GM12878 (cell line): ENCODE data around the gene MCTP2. TPM values are rescaled to one million over a fixed set of nuclear protein-coding genes. Genes with fewer than 3 reads are reported as not detected.

Experiments
- ATAC-seq: fragments of 200-7000 bp; cut with Tn5 transposase; 3 replicates; pipeline ENCODE4 v1.9.1; 2020; ENCODE audit warnings: mild to moderate bottlenecking, moderate library complexity
- BruUV-seq: library from RNA; stranded (reverse); fragments of 400-500 nt; replicated peaks from 2 replicates; lab custom pipeline; 2021; lab: Mats Ljungman, UMichigan
- CTCF ChIA-PET: fragments of 300-600 bp; sonication (Branson Sonifier 250); formaldehyde crosslinking; extraction: SDS; loops from one replicate; lab custom pipeline; 2021; ENCODE audit warnings: inconsistent platforms; lab: Yijun Ruan, JAX
- POLR2A ChIA-PET: fragments of 350-600 bp; formaldehyde crosslinking; extraction: SDS; loops from one replicate; lab custom pipeline; 2021; ENCODE audit warnings: inconsistent platforms; lab: Charles Lee
- RAD21 ChIA-PET: fragments of 300-600 bp; sonication (Branson Sonifier 250); formaldehyde crosslinking; loops from one replicate; lab custom pipeline; 2023; ENCODE audit warnings: antibody characterized with exemption; ENCODE audit not compliant: unreplicated experiment; lab: Charles Lee
- SMC1A ChIA-PET: fragments of 300-600 bp; sonication (Branson Sonifier 250); formaldehyde crosslinking; loops from one replicate; lab custom pipeline; 2023; ENCODE audit not compliant: unreplicated experiment, uncharacterized antibody; lab: Charles Lee
- DNase-seq: peaks from one replicate; pipeline ENCODE4 v3.0.0-alpha.2; 2011; ENCODE audit warnings: low read depth, low spot score
- FAIRE-seq: peaks from 3 replicates; lab custom pipeline; 2011; peaks lifted over from hg19 to GRCh38; lab: Jason Lieb, UNC
- H2AFZ ChIP-seq: 2 replicates; pipeline ENCODE4 v1.6.0; 2011; ENCODE audit warnings: low read depth, low read length, control low read depth; ENCODE audit not compliant: control insufficient read depth
- H3K27ac ChIP-seq: 2 replicates; pipeline ENCODE4 v1.5.1; 2011; ENCODE audit warnings: control low read depth; ENCODE audit not compliant: control insufficient read depth, insufficient read depth
- H3K27me3 ChIP-seq, 2 experiments: replicated peaks in 1 of 2; 2 replicates each; pipeline versions ENCODE4 v1.6.0 to v1.6.1; 2011; ENCODE audit warnings: low read length in 1 of 2; ENCODE audit not compliant: control insufficient read depth in 2 of 2, insufficient read depth in 2 of 2
- H3K36me3 ChIP-seq, 2 experiments: 2 replicates each; pipeline ENCODE4 v1.5.1; 2011; ENCODE audit warnings: low read length in 1 of 2; ENCODE audit not compliant: control insufficient read depth in 2 of 2, insufficient read depth in 2 of 2
- H3K4me1 ChIP-seq: 2 replicates; pipeline ENCODE4 v1.6.1; 2011; ENCODE audit warnings: mild to moderate bottlenecking, low read length, moderate library complexity, mixed read lengths; ENCODE audit not compliant: control insufficient read depth, insufficient read depth
- H3K4me2 ChIP-seq: 2 replicates; pipeline ENCODE4 v1.6.0; 2011; ENCODE audit warnings: control low read depth; ENCODE audit not compliant: control insufficient read depth, insufficient read depth
- H3K4me3 ChIP-seq: fragments of 200-600 bp; sonication (generic); 2 replicates; pipeline ENCODE4 v1.5.1; 2016
- H3K79me2 ChIP-seq: 2 replicates; pipeline ENCODE4 v1.6.0; 2011; ENCODE audit warnings: low read length; ENCODE audit not compliant: control insufficient read depth, insufficient read depth
- H3K9ac ChIP-seq: 2 replicates; pipeline ENCODE4 v1.8.0; 2011; ENCODE audit warnings: low read length, control low read depth, mixed read lengths; ENCODE audit not compliant: control insufficient read depth, insufficient read depth
- H3K9me3 ChIP-seq: replicated peaks from 3 replicates; pipeline ENCODE4 v1.5.1; 2011; ENCODE audit warnings: mild to moderate bottlenecking, low read length; ENCODE audit not compliant: control insufficient read depth, insufficient read depth
- H4K20me1 ChIP-seq: 2 replicates; pipeline ENCODE4 v1.6.0; 2011; ENCODE audit not compliant: control insufficient read depth, insufficient read depth
- BCL3 ChIP-seq: IDR thresholded peaks from 2 replicates; pipeline ENCODE4 v1.6.1; 2011; ENCODE audit warnings: borderline replicate concordance, low read depth, mild to moderate bottlenecking, moderate library complexity, low read length; ENCODE audit not compliant: insufficient read depth, poor library complexity, severe bottlenecking
- BHLHE40 ChIP-seq, 2 experiments: fragments of 450-650 bp in 1 of 2; IDR thresholded peaks; 2 replicates each; pipeline ENCODE4 v1.6.1; 2011 to 2017; ENCODE audit warnings: low read depth in 2 of 2, borderline replicate concordance in 1 of 2, improper control_type of control experiment in 1 of 2, low read length in 1 of 2, mild to moderate bottlenecking in 1 of 2
- EED ChIP-seq: sonication (generic); IDR thresholded peaks from 2 replicates; pipeline ENCODE4 v1.6.1; 2016; ENCODE audit warnings: antibody characterized with exemption, low read depth
- ESRRA ChIP-seq: IDR thresholded peaks from 2 replicates; pipeline ENCODE4 v1.6.1; 2012; ENCODE audit warnings: mild to moderate bottlenecking, low read length, improper control_type of control experiment
- IKZF1 ChIP-seq: fragments of 450-650 bp; conservative IDR thresholded peaks from 2 replicates; pipeline ENCODE4 v1.6.1; 2017; ENCODE audit warnings: antibody characterized with exemption, mild to moderate bottlenecking
- IRF4 ChIP-seq: IDR thresholded peaks from 2 replicates; pipeline ENCODE4 v1.6.1; 2011; ENCODE audit warnings: low read depth, low read length
- MAX ChIP-seq: IDR thresholded peaks from 2 replicates; pipeline ENCODE4 v1.6.1; 2012; ENCODE audit warnings: low read depth, low read length, improper control_type of control experiment
- NR2C2 ChIP-seq: IDR thresholded peaks from 2 replicates; pipeline ENCODE4 v1.6.1; 2011; ENCODE audit warnings: borderline replicate concordance, low read depth; ENCODE audit not compliant: control insufficient read depth, insufficient read length
- SIN3A ChIP-seq: IDR thresholded peaks from 2 replicates; pipeline ENCODE4 v1.6.1; 2012; ENCODE audit warnings: low read depth, low read length, improper control_type of control experiment
- ZNF592 ChIP-seq: fragments of 450-650 bp; IDR thresholded peaks from 2 replicates; pipeline ENCODE4 v1.6.1; 2017; ENCODE audit warnings: mild to moderate bottlenecking, moderate library complexity
- WGBS: methylation state at CpG from one replicate; pipeline ENCODE4 v1.1.6; 2016; ENCODE audit warnings: low lambda C conversion rate; ENCODE audit not compliant: insufficient replicate concordance, insufficient coverage; ENCODE audit errors: missing lambda C conversion rate; 5-methylcytosine and 5-hydroxymethylcytosine counted together
- in situ Hi-C: fragments of 300-500 bp; cut with MboI; formaldehyde crosslinking; loops from 9 replicates; pipeline ENCODE4 v1.14.3; 2018; ENCODE audit warnings: mixed read lengths
- intact Hi-C: fragments of 100-400 bp; cut with micrococcal nuclease; formaldehyde crosslinking; loops from one replicate; pipeline ENCODE4 v1.14.2; 2022; ENCODE audit not compliant: unreplicated experiment
- polyA plus RNA-seq, 11 experiments: library from polyadenylated mRNA; depleted of rRNA in 4 of 11; unstranded in 6 of 11; stranded (reverse) in 5 of 11; fragments of >200 nt; fragmentation: Nextera tagmentation in 4 of 11; fragmentation: Illumina TruSeq in 1 of 11; extraction: Ambion mirVana in 4 of 11; extraction: Trizol in 1 of 11; gene quantifications; 1 replicate in 1 of 11; 2 replicates in 10 of 11; pipeline versions ENCODE4 v1.2.1 to v1.2.3, GENCODE V29; 2011 to 2016; ENCODE audit warnings: inconsistent platforms in 2 of 11, missing spikeins in 2 of 11, low read depth in 1 of 11
- total RNA-seq, 4 experiments: library from RNA; depleted of rRNA in 3 of 4; stranded (reverse); fragments of >200 nt in 3 of 4; fragmentation: Illumina TruSeq in 1 of 4; extraction: Trizol in 1 of 4; gene quantifications; 2 replicates each; pipeline versions ENCODE4 v1.2.1 to v1.2.3, GENCODE V29; 2013 to 2021
- TF ChIP-seq, protein P1 (sequence below): IDR thresholded peaks from 2 replicates; pipeline ENCODE4 v1.6.1; 2011; ENCODE audit warnings: low read depth, mild to moderate bottlenecking, low read length, moderate library complexity, borderline replicate concordance; ENCODE audit errors: extremely low read depth

The MCTP2 gene
- total and polyA plus RNA-seq, 10 of the 15 experiments (the other 5 are each of a cell fraction or from before 2014, with no cell fraction given): 0.24 to 48.5 (median 0.88) TPM

DNA sequence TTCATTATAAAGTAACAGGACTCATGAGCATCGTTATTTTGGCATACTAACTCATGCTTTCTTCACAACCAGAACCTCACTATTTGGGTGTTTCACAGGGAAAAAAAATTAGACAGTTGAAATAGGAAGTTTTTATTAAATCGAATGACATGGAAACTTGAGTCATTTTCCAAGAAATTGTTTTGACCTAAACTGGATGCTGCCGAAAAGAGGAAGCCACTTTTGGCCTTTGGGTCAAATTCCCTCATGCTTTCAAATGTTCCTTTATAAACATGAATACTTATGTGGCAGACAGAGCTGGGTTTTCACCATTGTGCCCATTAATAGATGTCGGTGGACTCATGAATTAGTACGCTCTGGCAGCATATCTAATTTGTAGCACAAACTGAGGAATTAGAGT lies 224.9 kb downstream of the MCTP2 start (continued):
- TF ChIP-seq MAX: no peak

- FAIRE-seq: no peak
- no peaks in the 10 kb centered on the region for H3K27me3 ChIP-seq
- ATAC-seq: no peak
- CTCF ChIA-PET: no interaction called here
- no peak overlapping the region for H2AFZ ChIP-seq
- WGBS: 74% methylated on average over 8 of the region's 8 CpGs
- no peaks in the 10 kb centered on the region for H3K79me2 ChIP-seq
- no peaks in the 10 kb centered on the region for H4K20me1 ChIP-seq
- H3K4me2 ChIP-seq: no peak overlapping the region
- RAD21 ChIA-PET: no interaction called here
- in situ Hi-C loops: no loop called here
- SMC1A ChIA-PET: no interaction called here
- H3K4me1 ChIP-seq: no peaks in the 10 kb centered on the region
- H3K4me3 ChIP-seq: no peak overlapping the region
- no peaks in the 10 kb centered on the region for H3K36me3 ChIP-seq
- no peak for TF ChIP-seq SIN3A
- no peak for TF ChIP-seq EED
- TF ChIP-seq ZNF592: no peak
- TF ChIP-seq NR2C2: no peak
- TF ChIP-seq IRF4: no peak
- TF ChIP-seq BHLHE40 (IDR thresholded peaks at IDR 0.05; ENCODE audit: borderline replicate concordance in 1 of 2, low read depth in 2 of 2, low read length in 1 of 2): no peak
- TF ChIP-seq, protein P1, sequence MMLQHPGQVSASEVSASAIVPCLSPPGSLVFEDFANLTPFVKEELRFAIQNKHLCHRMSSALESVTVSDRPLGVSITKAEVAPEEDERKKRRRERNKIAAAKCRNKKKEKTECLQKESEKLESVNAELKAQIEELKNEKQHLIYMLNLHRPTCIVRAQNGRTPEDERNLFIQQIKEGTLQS: no peak
- no peak for TF ChIP-seq IKZF1
- no peak for TF ChIP-seq BCL3
- TF ChIP-seq ESRRA: no peak
- TF ChIP-seq, all 136 proteins: peak for 0
- H3K9ac ChIP-seq: no peak overlapping the region
- H3K27ac ChIP-seq: no peak overlapping the region
- POLR2A ChIA-PET: no interaction called here
- H3K9me3 ChIP-seq: no peaks in the 10 kb centered on the region
- intact Hi-C loops: no loop called here
- no TSS peak for BruUV-seq
- DNase-seq: no peak
Measured at GRCh38 chr15:94457661-94458060, 226.3 kb downstream of the MCTP2 start.
